ENCODE data around the gene ERBB4. TPM values are rescaled to one million over a fixed set of nuclear protein-coding genes. Genes with fewer than 3 reads are reported as not detected.
"Not testable (repeated sequence)": the region's sequence is repeated elsewhere in the genome, so short reads cannot be mapped to it uniquely, and the experiment has no call there.

Gene ERBB4
- total RNA-seq, 2 donors from 2014 or later, result 1.0 to 32.8 TPM

GRCh38 chr2:211729433-211729832, 809.2 kb downstream of the ERBB4 start:
- Histone ChIP-seq H3K9me3 (no peaks in the 10 kb centered on the region), H3K4me1 (replicated peaks) (no peaks in the 10 kb centered on the region), H3K36me3 (no peaks in the 10 kb centered on the region), H3K4me3 (no peak overlapping the region), H3K27me3 (replicated peaks; ENCODE audit: insufficient read depth) (no peaks in the 10 kb centered on the region), H3K27ac (no peak overlapping the region)
- TF ChIP-seq POLR2AphosphoS5 (IDR thresholded peaks at IDR 0.05) (no peak), POLR2A (IDR thresholded peaks at IDR 0.05) (no peak), CTCF (IDR thresholded peaks at IDR 0.05) (no peak)
- no peak for DNase-seq (ENCODE audit: low spot score)
- intact Hi-C loops (cut with DNase I), result no loop called here

GRCh38 chr2:211724933-211725332, 813.7 kb downstream of the ERBB4 start:
- intact Hi-C loops (cut with DNase I), result no loop called here

GRCh38 chr2:211723398-211723797, 815.2 kb downstream of the ERBB4 start:
- H3K27me3 ChIP-seq (replicated peaks; ENCODE audit: insufficient read depth), result no peaks in the 10 kb centered on the region
- TF ChIP-seq CTCF (IDR thresholded peaks at IDR 0.05) (no peak), POLR2AphosphoS5 (IDR thresholded peaks at IDR 0.05) (no peak), POLR2A (IDR thresholded peaks at IDR 0.05) (no peak)
- no peak overlapping the region for H3K4me3 ChIP-seq
- H3K36me3 ChIP-seq, result no peaks in the 10 kb centered on the region
- no peak for DNase-seq (ENCODE audit: low spot score)
- no peak overlapping the region for H3K27ac ChIP-seq
- H3K9me3 ChIP-seq, result no peaks in the 10 kb centered on the region
- WGBS, result 90% methylated on average over 1 of the region's 1 CpG
- intact Hi-C loops (cut with DNase I), result no loop called here
- H3K4me1 ChIP-seq (replicated peaks), result no peaks in the 10 kb centered on the region

More at GRCh38 chr2:211724933-211725332, 813.7 kb downstream of the ERBB4 start:
- H3K9me3 ChIP-seq, result no peaks in the 10 kb centered on the region
- no peaks in the 10 kb centered on the region for H3K27me3 ChIP-seq (replicated peaks; ENCODE audit: insufficient read depth)
- H3K27ac ChIP-seq, result no peak overlapping the region
- no peaks in the 10 kb centered on the region for H3K36me3 ChIP-seq
- TF ChIP-seq CTCF (IDR thresholded peaks at IDR 0.05) (no peak), POLR2A (IDR thresholded peaks at IDR 0.05) (no peak), POLR2AphosphoS5 (IDR thresholded peaks at IDR 0.05) (no peak)
- H3K4me1 ChIP-seq (replicated peaks), result no peaks in the 10 kb centered on the region
- DNase-seq (ENCODE audit: low spot score), result no peak
- H3K4me3 ChIP-seq, result no peak overlapping the region
- 74% methylated on average over 5 of the region's 5 CpGs for WGBS

- no peaks in the 10 kb centered on the region for H3K4me1 ChIP-seq (replicated peaks)
- no peak overlapping the region for H3K4me3 ChIP-seq
- H3K36me3 ChIP-seq, result no peaks in the 10 kb centered on the region
- no peak overlapping the region for H3K27ac ChIP-seq
- no peaks in the 10 kb centered on the region for H3K9me3 ChIP-seq
- TF ChIP-seq POLR2A (IDR thresholded peaks at IDR 0.05) (no peak), CTCF (IDR thresholded peaks at IDR 0.05) (no peak), POLR2AphosphoS5 (IDR thresholded peaks at IDR 0.05) (no peak)
- no peaks in the 10 kb centered on the region for H3K27me3 ChIP-seq (replicated peaks; ENCODE audit: insufficient read depth)
- WGBS, result 84% methylated on average over 2 of the region's 2 CpGs
- DNase-seq (ENCODE audit: low spot score), result no peak
- intact Hi-C loops (cut with DNase I), result no loop called here
Observed at GRCh38 chr2:211722928-211723327, 815.7 kb downstream of the ERBB4 start.

- intact Hi-C loops (cut with DNase I); H3K27ac ChIP-seq; H3K27me3 ChIP-seq (replicated peaks; ENCODE audit: insufficient read depth); H3K4me1 ChIP-seq (replicated peaks); H3K9me3 ChIP-seq; DNase-seq (ENCODE audit: low spot score); H3K4me3 ChIP-seq; H3K36me3 ChIP-seq: not testable (repeated sequence)
- 87% methylated on average over 9 of the region's 9 CpGs for WGBS
Observed at GRCh38 chr2:211721874-211722273, 816.7 kb downstream of the ERBB4 start.

Data from prostate gland (tissue), 2 donors.